SK-N-SH treated with all-trans-retinoic acid at 6 μM for 48 hours (cell line): Measurements from ENCODE around the gene TMEM39B.

Source experiments
- ATAC-seq: fragments of 200-7000 bp; cut with Tn5 transposase; 3 replicates; pipeline ENCODE4 v1.9.1; 2020; ENCODE audit warnings: mild to moderate bottlenecking, moderate library complexity
- ARNTL ChIP-seq: fragments of 450-650 bp; formaldehyde crosslinking; IDR thresholded peaks from 2 replicates; pipeline ENCODE4 v1.5.0; 2020; ENCODE audit warnings: low read depth, mild to moderate bottlenecking, moderate library complexity, borderline replicate concordance
- BACH2 ChIP-seq: fragments of 250-450 bp; sonication (Bioruptor Pico); IDR thresholded peaks from 2 replicates; pipeline ENCODE4 v1.9.0; 2021; ENCODE audit warnings: mild to moderate bottlenecking, borderline replicate concordance
- CSDC2 ChIP-seq: fragments of 250-450 bp; sonication (Bioruptor Pico); IDR thresholded peaks from 2 replicates; pipeline ENCODE4 v1.5.0; 2020; ENCODE audit warnings: mild to moderate bottlenecking, moderate library complexity
- ESRRG ChIP-seq: fragments of 250-450 bp; sonication (Bioruptor Pico); IDR thresholded peaks from 2 replicates; pipeline ENCODE4 v1.6.1; 2021; ENCODE audit warnings: mild to moderate bottlenecking
- GLIS3 ChIP-seq: fragments of 250-450 bp; sonication (Bioruptor Pico); IDR thresholded peaks from 2 replicates; pipeline ENCODE4 v1.5.0; 2020; ENCODE audit warnings: mild to moderate bottlenecking, moderate library complexity
- ISL1 ChIP-seq: fragments of 250-450 bp; sonication (Bioruptor Pico); IDR thresholded peaks from 2 replicates; pipeline ENCODE4 v2.1.2; 2022; ENCODE audit warnings: mild to moderate bottlenecking, moderate library complexity
- OSR1 ChIP-seq: fragments of 250-450 bp; sonication (Bioruptor Pico); IDR thresholded peaks from 2 replicates; pipeline ENCODE4 v1.8.0; 2022; ENCODE audit warnings: moderate library complexity, mild to moderate bottlenecking, inconsistent platforms
- PPARA ChIP-seq: fragments of 250-450 bp; sonication (Bioruptor Pico); IDR thresholded peaks from 2 replicates; pipeline ENCODE4 v1.5.0; 2020; ENCODE audit warnings: mild to moderate bottlenecking, borderline replicate concordance
- SNAI2 ChIP-seq: fragments of 250-450 bp; sonication (Bioruptor Pico); IDR thresholded peaks from 2 replicates; pipeline ENCODE4 v1.5.0; 2020; ENCODE audit warnings: mild to moderate bottlenecking, moderate library complexity
- TCF4 ChIP-seq: fragments of 250-450 bp; sonication (Bioruptor Pico); IDR thresholded peaks from 2 replicates; pipeline ENCODE4 v1.8.0; 2021; ENCODE audit warnings: mild to moderate bottlenecking, moderate library complexity, borderline replicate concordance
- TOX ChIP-seq: fragments of 250-450 bp; sonication (Bioruptor Pico); IDR thresholded peaks from 2 replicates; pipeline ENCODE4 v1.8.0; 2021; ENCODE audit warnings: mild to moderate bottlenecking, moderate library complexity, borderline replicate concordance
- ZC3H10 ChIP-seq: fragments of 250-450 bp; sonication (Bioruptor Pico); IDR thresholded peaks from 2 replicates; pipeline ENCODE4 v1.5.1; 2021; ENCODE audit warnings: mild to moderate bottlenecking, moderate library complexity
- ZFP3 ChIP-seq: fragments of 250-450 bp; sonication (Bioruptor Pico); IDR thresholded peaks from 2 replicates; pipeline ENCODE4 v1.5.0; 2020; ENCODE audit warnings: mild to moderate bottlenecking, moderate library complexity
- ZFP30 ChIP-seq: fragments of 450-650 bp; formaldehyde crosslinking; IDR thresholded peaks from 2 replicates; pipeline ENCODE4 v1.5.0; 2022; ENCODE audit warnings: mild to moderate bottlenecking, moderate library complexity
- ZNF565 ChIP-seq: fragments of 450-650 bp; formaldehyde crosslinking; conservative IDR thresholded peaks from 2 replicates; pipeline ENCODE4 v1.5.0; 2020; ENCODE audit warnings: low read depth, mild to moderate bottlenecking, moderate library complexity
- TF ChIP-seq, protein P1 (sequence below): fragments of 250-450 bp; sonication (Bioruptor Pico); IDR thresholded peaks from 2 replicates; pipeline ENCODE4 v1.5.1; 2021; ENCODE audit warnings: mild to moderate bottlenecking, moderate library complexity
- TF ChIP-seq, protein P2 (sequence below): fragments of 250-450 bp; sonication (Bioruptor Pico); IDR thresholded peaks from 2 replicates; pipeline ENCODE4 v1.5.1; 2020; ENCODE audit warnings: low read depth, mild to moderate bottlenecking, moderate library complexity
- TF ChIP-seq, protein P3 (sequence below): fragments of 250-450 bp; sonication (Bioruptor Pico); IDR thresholded peaks from 2 replicates; pipeline ENCODE4 v1.5.0; 2020; ENCODE audit warnings: mild to moderate bottlenecking, moderate library complexity
- TF ChIP-seq, protein P4 (sequence below): fragments of 250-450 bp; sonication (Bioruptor Pico); IDR thresholded peaks from 2 replicates; pipeline ENCODE4 v1.8.0; 2020; ENCODE audit warnings: mild to moderate bottlenecking, moderate library complexity, borderline replicate concordance
- TF ChIP-seq, protein P5 (sequence below): fragments of 250-450 bp; sonication (Bioruptor Pico); IDR thresholded peaks from 2 replicates; pipeline ENCODE4 v1.8.0; 2021; ENCODE audit warnings: low read depth, mild to moderate bottlenecking, moderate library complexity, borderline replicate concordance

TMEM39B gene

DNA sequence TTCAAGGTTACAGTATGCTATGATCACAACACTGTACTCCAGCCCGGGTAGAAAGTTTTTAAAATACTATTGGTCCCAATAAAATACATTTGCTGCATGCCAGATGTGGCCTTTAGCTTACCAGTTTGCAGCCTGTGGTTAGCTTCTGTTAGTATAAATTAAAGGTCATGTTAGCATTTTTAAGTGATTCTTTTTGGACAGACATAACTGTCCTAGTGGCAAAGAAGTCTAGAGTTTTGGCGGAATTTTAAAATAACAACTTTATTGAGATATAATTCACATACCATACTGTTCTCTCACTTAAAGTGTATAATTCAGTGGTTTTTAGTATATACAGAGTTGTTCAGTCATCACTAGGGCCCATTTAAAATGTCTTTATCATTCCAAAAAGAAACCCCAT is 24.3 kb upstream of the TMEM39B start:
- no peak for ATAC-seq
- no peak for TF ChIP-seq ARNTL
- TF ChIP-seq, all 23 proteins: peak for 0

DNA sequence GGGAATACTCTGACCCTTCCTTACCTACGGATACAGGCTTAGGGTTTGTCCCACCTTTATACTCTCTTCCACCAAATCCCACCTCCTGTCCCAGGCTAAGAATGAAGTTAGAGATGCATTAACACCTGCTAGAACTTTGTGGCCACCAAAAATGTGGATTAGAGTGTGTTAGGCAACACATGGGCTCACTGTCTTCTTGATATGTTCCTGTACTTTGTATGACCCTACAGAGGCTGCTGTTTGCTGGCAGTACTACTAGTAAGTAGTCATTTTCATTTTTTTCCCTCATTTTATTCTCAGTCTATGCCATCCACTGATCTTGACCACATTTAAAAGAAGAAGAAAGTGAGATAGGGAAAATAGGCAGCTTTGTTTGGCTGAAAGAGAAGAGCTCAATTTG is 21.0 kb upstream of the TMEM39B start:
- ATAC-seq: no peak
- no peak for TF ChIP-seq OSR1 (CRISPR knock-in tag)
- no peak for TF ChIP-seq CSDC2 (CRISPR knock-in tag)
- TF ChIP-seq ZFP3 (CRISPR knock-in tag): no peak
- no peak for TF ChIP-seq SNAI2 (CRISPR knock-in tag)
- no peak for TF ChIP-seq TCF4 (CRISPR knock-in tag)
- no peak for TF ChIP-seq GLIS3 (CRISPR knock-in tag)
- TF ChIP-seq, protein P1, sequence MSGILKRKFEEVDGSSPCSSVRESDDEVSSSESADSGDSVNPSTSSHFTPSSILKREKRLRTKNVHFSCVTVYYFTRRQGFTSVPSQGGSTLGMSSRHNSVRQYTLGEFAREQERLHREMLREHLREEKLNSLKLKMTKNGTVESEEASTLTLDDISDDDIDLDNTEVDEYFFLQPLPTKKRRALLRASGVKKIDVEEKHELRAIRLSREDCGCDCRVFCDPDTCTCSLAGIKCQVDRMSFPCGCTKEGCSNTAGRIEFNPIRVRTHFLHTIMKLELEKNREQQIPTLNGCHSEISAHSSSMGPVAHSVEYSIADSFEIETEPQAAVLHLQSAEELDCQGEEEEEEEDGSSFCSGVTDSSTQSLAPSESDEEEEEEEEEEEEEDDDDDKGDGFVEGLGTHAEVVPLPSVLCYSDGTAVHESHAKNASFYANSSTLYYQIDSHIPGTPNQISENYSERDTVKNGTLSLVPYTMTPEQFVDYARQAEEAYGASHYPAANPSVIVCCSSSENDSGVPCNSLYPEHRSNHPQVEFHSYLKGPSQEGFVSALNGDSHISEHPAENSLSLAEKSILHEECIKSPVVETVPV: no peak
- TF ChIP-seq, protein P2, sequence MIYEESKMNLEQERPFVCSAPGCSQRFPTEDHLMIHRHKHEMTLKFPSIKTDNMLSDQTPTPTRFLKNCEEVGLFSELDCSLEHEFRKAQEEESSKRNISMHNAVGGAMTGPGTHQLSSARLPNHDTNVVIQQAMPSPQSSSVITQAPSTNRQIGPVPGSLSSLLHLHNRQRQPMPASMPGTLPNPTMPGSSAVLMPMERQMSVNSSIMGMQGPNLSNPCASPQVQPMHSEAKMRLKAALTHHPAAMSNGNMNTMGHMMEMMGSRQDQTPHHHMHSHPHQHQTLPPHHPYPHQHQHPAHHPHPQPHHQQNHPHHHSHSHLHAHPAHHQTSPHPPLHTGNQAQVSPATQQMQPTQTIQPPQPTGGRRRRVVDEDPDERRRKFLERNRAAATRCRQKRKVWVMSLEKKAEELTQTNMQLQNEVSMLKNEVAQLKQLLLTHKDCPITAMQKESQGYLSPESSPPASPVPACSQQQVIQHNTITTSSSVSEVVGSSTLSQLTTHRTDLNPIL (CRISPR knock-in tag): no peak
- TF ChIP-seq TOX: no peak
- TF ChIP-seq, protein P3, sequence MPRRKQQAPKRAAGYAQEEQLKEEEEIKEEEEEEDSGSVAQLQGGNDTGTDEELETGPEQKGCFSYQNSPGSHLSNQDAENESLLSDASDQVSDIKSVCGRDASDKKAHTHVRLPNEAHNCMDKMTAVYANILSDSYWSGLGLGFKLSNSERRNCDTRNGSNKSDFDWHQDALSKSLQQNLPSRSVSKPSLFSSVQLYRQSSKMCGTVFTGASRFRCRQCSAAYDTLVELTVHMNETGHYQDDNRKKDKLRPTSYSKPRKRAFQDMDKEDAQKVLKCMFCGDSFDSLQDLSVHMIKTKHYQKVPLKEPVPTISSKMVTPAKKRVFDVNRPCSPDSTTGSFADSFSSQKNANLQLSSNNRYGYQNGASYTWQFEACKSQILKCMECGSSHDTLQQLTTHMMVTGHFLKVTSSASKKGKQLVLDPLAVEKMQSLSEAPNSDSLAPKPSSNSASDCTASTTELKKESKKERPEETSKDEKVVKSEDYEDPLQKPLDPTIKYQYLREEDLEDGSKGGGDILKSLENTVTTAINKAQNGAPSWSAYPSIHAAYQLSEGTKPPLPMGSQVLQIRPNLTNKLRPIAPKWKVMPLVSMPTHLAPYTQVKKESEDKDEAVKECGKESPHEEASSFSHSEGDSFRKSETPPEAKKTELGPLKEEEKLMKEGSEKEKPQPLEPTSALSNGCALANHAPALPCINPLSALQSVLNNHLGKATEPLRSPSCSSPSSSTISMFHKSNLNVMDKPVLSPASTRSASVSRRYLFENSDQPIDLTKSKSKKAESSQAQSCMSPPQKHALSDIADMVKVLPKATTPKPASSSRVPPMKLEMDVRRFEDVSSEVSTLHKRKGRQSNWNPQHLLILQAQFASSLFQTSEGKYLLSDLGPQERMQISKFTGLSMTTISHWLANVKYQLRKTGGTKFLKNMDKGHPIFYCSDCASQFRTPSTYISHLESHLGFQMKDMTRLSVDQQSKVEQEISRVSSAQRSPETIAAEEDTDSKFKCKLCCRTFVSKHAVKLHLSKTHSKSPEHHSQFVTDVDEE: no peak
- no peak for TF ChIP-seq ZNF565
- TF ChIP-seq BACH2 (CRISPR knock-in tag): no peak
- TF ChIP-seq ZC3H10 (CRISPR knock-in tag): no peak
- TF ChIP-seq, protein P4, sequence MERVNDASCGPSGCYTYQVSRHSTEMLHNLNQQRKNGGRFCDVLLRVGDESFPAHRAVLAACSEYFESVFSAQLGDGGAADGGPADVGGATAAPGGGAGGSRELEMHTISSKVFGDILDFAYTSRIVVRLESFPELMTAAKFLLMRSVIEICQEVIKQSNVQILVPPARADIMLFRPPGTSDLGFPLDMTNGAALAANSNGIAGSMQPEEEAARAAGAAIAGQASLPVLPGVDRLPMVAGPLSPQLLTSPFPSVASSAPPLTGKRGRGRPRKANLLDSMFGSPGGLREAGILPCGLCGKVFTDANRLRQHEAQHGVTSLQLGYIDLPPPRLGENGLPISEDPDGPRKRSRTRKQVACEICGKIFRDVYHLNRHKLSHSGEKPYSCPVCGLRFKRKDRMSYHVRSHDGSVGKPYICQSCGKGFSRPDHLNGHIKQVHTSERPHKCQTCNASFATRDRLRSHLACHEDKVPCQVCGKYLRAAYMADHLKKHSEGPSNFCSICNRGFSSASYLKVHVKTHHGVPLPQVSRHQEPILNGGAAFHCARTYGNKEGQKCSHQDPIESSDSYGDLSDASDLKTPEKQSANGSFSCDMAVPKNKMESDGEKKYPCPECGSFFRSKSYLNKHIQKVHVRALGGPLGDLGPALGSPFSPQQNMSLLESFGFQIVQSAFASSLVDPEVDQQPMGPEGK (CRISPR knock-in tag): no peak
- TF ChIP-seq ZFP30 (CRISPR knock-in tag): no peak
- no peak for TF ChIP-seq ESRRG (CRISPR knock-in tag)
- no peak for TF ChIP-seq ARNTL
- TF ChIP-seq, protein P5, sequence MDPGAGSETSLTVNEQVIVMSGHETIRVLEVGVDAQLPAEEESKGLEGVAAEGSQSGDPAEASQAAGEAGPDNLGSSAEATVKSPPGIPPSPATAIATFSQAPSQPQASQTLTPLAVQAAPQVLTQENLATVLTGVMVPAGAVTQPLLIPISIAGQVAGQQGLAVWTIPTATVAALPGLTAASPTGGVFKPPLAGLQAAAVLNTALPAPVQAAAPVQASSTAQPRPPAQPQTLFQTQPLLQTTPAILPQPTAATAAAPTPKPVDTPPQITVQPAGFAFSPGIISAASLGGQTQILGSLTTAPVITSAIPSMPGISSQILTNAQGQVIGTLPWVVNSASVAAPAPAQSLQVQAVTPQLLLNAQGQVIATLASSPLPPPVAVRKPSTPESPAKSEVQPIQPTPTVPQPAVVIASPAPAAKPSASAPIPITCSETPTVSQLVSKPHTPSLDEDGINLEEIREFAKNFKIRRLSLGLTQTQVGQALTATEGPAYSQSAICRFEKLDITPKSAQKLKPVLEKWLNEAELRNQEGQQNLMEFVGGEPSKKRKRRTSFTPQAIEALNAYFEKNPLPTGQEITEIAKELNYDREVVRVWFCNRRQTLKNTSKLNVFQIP (CRISPR knock-in tag): no peak
- no peak for TF ChIP-seq ISL1
- TF ChIP-seq PPARA (CRISPR knock-in tag): no peak
- TF ChIP-seq, all 23 proteins: peak for 0

DNA sequence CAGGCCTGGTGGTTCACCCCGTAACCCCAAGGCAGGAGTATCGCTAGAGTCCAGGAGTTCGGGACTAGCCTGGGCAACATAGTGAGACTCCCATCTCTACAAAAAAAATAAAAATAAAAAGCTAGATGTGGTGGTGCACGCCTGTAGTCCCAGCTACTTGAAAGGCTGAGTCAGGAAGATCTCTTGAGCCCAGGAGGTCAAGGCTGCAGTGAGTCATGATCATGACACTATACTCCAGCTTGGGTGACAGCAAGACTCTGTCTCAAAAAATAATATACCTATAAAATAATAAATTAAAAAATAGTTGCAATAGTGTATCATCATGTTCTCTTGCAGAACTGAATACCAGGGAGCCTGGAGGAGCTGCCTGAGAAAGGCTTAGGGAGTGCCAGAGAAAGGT is 19.9 kb upstream of the TMEM39B start:
- ATAC-seq: no peak
- TF ChIP-seq, protein P2 (CRISPR knock-in tag): no peak
- TF ChIP-seq ESRRG (CRISPR knock-in tag) (no peak), SNAI2 (CRISPR knock-in tag) (no peak)
- TF ChIP-seq, protein P4 (CRISPR knock-in tag): no peak
